ENCODE results near the gene TLE1.

- TF ChIP-seq POLR2A (IDR thresholded peaks at IDR 0.05; ENCODE audit: borderline replicate concordance, extremely low read depth, insufficient read depth, insufficient read length) = no peak
- TF ChIP-seq ZNF274 (IDR thresholded peaks at IDR 0.05; ENCODE audit: low read depth, low read length) = no peak
- TF ChIP-seq CTCF (IDR thresholded peaks at IDR 0.05 in 2 of 3, conservative IDR thresholded peaks at IDR 0.05 in 1 of 3; ENCODE audit: borderline replicate concordance in 1 of 3, insufficient read depth in 1 of 3, low read depth in 2 of 3, low read length in 2 of 3) = no peak
- TF ChIP-seq RAD21 (IDR thresholded peaks at IDR 0.05; ENCODE audit: low read depth) = no peak
- no peak for TF ChIP-seq EZH2 (IDR thresholded peaks at IDR 0.05)
- no peak for TF ChIP-seq ATF3 (IDR thresholded peaks at IDR 0.05)
- TF ChIP-seq SIN3A (IDR thresholded peaks at IDR 0.05; ENCODE audit: low read depth) = no peak
- no peak for TF ChIP-seq REST (IDR thresholded peaks at IDR 0.05; ENCODE audit: low read depth)
- no peak for TF ChIP-seq ZFX (IDR thresholded peaks at IDR 0.05)
- TF ChIP-seq EZH2phosphoT487 (IDR thresholded peaks at IDR 0.05; ENCODE audit: borderline replicate concordance) = no peak
- no peak for TF ChIP-seq MAX (IDR thresholded peaks at IDR 0.05)
Measured at GRCh38 chr9:81664638-81665222, 24.6 kb downstream of the TLE1 start.

Data from HCT116 (cell line).